Right lobe of liver (tissue), 6 donors: ENCODE measurements around the gene STC2. TPM values are rescaled to one million over a fixed set of nuclear protein-coding genes. Genes with fewer than 3 reads are reported as not detected.

ENCODE experiments used
- ATAC-seq, 4 donors: fragments of 200-7000 bp; cut with Tn5 transposase; one replicate each; pipeline ENCODE4 v1.9.1; 2020; ENCODE audit warnings: mild to moderate bottlenecking in 4 of 4, moderate library complexity in 4 of 4
- DNase-seq, 3 donors: peaks; one replicate each; pipeline ENCODE4 v3.0.0-alpha.2; 2020
- H3K27ac ChIP-seq, 3 donors: fragments of 200-600 bp; one replicate each; pipeline ENCODE4 v1.8.0; 2022
- H3K27me3 ChIP-seq, 2 donors: fragments of 200-600 bp; one replicate each; pipeline ENCODE4 v1.8.0; 2022
- H3K36me3 ChIP-seq, 4 donors: fragments of 200-600 bp; sonication (generic) in 1 of 4; one replicate each; pipeline versions ENCODE4 v1.5.1 to v1.8.0; 2017 to 2022; ENCODE audit warnings: control low read depth in 1 of 4
- H3K4me1 ChIP-seq, 4 donors: fragments of 200-600 bp; sonication (generic) in 1 of 4; one replicate each; pipeline versions ENCODE4 v1.5.1 to v1.8.0; 2017 to 2022; ENCODE audit warnings: control low read depth in 1 of 4
- H3K4me3 ChIP-seq, 3 donors: fragments of 200-600 bp; one replicate each; pipeline ENCODE4 v1.8.0; 2022
- H3K9me3 ChIP-seq, 4 donors: fragments of 200-600 bp; sonication (generic) in 1 of 4; one replicate each; pipeline versions ENCODE4 v1.5.1 to v1.8.0; 2017 to 2022; ENCODE audit warnings: control low read depth in 1 of 4
- POLR2A ChIP-seq: fragments of 450-650 bp; IDR thresholded peaks from one replicate; pipeline ENCODE4 v1.6.1; 2017; ENCODE audit warnings: antibody characterized with exemption, mild to moderate bottlenecking
- WGBS: methylation state at CpG from one replicate; pipeline ENCODE4 v1.1.6; 2018; ENCODE audit warnings: low coverage, low lambda C conversion rate; ENCODE audit not compliant: insufficient coverage; ENCODE audit errors: missing lambda C conversion rate; 5-methylcytosine and 5-hydroxymethylcytosine counted together
- intact Hi-C, 2 donors: fragments of 100-400 bp; cut with DNase I; formaldehyde crosslinking; loops; one replicate each; pipeline versions ENCODE4 v1.11.2 to v1.14.1; 2022
- total RNA-seq, 6 experiments: library from RNA; depleted of rRNA in 2 of 6; stranded (reverse); fragments of >200 nt in 2 of 6; fragmentation: NEBNext Ultra II Directional in 3 of 6; extraction: Animal tissue kit (Norgen Biotek cat#: 25700) in 3 of 6; gene quantifications; one replicate each; pipeline versions ENCODE4 v1.1.0 to v1.2.4, GENCODE V29; 2016 to 2023
- TF ChIP-seq, protein P1 (sequence below), 4 donors: fragments of 200-600 bp in 3 of 4; fragments of 450-650 bp in 1 of 4; IDR thresholded peaks; one replicate each; pipeline versions ENCODE4 v1.5.1 to v1.8.0; 2016 to 2022; ENCODE audit warnings: antibody characterized with exemption in 4 of 4, mild to moderate bottlenecking in 2 of 4
- donor health status: DM: no; HTN: yes; CAD: no.
- donor health status: DM: no; HTN: no; CAD: no.
- donor health status: DM: no; HTN: no; CAD: no.
- donor health status: DM: no; HTN: yes; CAD: no.
- donor health status: DM: no; HTN: yes; CAD: no.

STC2 gene
- total RNA-seq, 6 experiments from 2014 or later: 0.20 to 18.8 (median 3.4) TPM; not detected in 2

DNA sequence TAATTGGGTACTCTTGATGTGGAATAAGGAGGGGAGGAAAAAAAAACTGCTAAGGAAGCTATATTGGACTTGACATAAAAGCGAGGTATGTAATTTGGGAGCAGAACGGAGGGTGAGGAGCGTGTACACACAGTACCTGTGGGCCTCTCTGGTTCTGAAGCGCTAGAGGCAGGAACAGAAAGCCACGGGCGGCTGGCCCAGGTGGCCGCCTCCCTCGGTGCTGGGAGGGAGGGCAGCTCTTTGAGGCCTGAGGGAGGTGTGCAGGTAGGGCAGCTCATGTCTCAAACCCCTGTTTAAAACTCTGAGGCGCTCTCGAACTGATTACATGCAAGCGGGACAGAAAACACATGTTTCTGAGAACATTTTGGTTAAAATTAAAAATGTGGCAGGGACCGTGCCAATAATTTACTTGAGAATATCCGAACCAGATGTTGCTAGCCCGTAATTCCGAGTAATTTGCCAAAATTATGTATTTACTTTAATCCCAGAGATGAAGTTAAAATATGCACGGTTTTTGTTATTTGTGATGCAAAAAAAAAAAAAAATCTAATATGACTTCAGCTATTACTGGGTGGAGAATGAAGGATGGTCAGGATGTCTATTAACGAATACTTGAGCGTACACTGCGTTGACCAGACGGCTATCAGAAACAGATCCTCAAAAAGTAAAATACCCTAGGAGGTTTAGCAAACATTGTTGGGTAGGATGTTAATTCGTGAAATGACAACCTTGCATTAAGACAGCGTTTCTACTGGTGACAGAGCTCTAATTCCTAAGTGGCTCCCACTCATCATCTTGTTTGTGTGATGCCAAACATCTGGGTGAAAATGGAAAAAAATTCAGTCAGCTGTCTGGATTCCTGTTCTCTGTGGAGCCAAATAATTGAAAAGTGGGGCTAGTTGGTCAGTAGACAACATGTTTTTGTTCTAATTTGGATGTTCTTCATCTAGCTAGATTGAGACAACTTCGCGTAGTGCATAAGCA, 24.4 kb upstream of the STC2 start:
- TF ChIP-seq, protein P1, sequence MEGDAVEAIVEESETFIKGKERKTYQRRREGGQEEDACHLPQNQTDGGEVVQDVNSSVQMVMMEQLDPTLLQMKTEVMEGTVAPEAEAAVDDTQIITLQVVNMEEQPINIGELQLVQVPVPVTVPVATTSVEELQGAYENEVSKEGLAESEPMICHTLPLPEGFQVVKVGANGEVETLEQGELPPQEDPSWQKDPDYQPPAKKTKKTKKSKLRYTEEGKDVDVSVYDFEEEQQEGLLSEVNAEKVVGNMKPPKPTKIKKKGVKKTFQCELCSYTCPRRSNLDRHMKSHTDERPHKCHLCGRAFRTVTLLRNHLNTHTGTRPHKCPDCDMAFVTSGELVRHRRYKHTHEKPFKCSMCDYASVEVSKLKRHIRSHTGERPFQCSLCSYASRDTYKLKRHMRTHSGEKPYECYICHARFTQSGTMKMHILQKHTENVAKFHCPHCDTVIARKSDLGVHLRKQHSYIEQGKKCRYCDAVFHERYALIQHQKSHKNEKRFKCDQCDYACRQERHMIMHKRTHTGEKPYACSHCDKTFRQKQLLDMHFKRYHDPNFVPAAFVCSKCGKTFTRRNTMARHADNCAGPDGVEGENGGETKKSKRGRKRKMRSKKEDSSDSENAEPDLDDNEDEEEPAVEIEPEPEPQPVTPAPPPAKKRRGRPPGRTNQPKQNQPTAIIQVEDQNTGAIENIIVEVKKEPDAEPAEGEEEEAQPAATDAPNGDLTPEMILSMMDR (IDR thresholded peaks at IDR 0.05): no peak
- no peak for TF ChIP-seq POLR2A
- no peak for DNase-seq
- WGBS: 71% methylated on average over 21 of the region's 24 CpGs
- Histone ChIP-seq H3K27me3 (no peaks in the 10 kb centered on the region), H3K4me1 (no peaks in the 10 kb centered on the region), H3K36me3 (no peaks in the 10 kb centered on the region), H3K4me3 (no peak overlapping the region), H3K9me3 (no peaks in the 10 kb centered on the region), H3K27ac (no peak overlapping the region)
- ATAC-seq: no peak
- intact Hi-C loops: no loop called here

DNA sequence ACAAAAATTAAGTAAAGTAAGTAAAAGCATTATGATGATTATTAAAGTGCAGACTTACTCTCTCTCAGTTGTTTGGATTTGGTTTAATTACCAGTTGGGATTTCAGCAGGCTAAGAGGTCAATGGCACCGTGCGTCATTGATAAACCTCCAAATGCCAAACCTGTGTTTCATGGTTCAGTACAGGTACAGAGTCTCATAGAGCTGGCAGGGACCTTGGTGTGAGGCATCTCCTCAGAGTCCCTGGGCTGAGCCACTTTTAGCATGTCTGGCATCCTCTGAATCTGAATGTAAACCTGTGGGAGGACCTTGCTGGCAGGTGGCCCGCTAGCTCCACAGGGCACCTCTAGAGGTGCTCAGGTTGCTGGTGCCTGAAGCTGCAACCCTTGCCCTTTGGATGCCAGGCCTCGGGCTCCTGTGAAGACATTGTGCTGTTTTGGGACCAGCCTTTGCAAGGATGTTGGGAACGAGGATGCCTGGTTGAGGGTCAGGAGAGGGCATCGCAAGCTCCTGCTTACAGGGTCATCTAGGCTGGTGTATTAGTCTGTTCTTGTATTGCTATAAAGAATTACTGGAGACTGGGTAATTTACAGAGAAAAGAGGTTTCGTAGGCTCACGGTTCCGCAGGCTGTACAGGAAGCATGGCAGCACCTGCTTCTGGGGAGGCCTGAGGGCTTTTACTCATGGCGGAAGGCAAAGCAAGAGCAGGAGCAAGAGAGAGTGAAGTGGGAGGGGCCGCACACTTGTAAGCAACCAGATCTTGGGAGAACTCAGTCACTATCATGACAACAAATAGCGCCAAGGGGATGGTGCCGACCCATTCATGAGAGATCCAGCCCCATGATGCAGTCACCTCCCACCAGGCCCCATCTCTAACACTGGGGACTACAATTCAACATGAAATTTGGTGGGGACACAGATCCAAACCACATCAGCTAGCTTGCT, 14.9 kb upstream of the STC2 start:
- DNase-seq (peak in 1 of 3 donors; percentile 46), ATAC-seq (peak in 1 of 4 donors; percentile 90)
- intact Hi-C loops: no loop called here
- Histone ChIP-seq H3K9me3 (no peaks in the 10 kb centered on the region), H3K27ac (peak overlapping the region in 1 of 3 donors; percentile 48), H3K27me3 (no peaks in the 10 kb centered on the region), H3K4me3 (no peak overlapping the region), H3K4me1 (no peaks in the 10 kb centered on the region), H3K36me3 (no peaks in the 10 kb centered on the region)
- TF ChIP-seq POLR2A: no peak
- TF ChIP-seq, protein P1 (IDR thresholded peaks at IDR 0.05): no peak
- 77% methylated on average over 6 of the region's 13 CpGs for WGBS

DNA sequence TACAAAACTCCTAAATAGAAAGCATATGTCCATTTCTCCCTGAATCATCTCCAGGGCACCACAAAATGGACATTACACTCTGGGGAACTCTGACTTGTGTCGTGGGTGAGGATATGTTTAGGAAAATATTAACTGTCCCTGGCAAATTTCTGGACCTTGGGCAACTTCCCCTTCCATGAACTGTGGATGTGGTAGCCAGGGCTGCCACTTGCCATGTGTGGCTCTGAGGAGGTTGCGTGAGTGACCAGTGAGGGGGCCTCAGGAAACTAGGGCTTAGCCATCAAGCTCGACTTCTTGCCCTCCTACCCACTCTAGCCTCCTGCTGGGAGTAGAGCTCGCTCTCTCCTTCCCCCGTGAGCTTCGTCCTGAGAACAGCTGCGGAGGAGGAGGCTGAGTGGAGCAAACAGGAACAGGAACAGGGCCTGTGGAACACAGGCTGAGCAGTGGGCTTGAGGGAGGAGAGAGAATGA, 13.8 kb upstream of the STC2 start:
- WGBS: 47% methylated on average over 6 of the region's 7 CpGs
- H3K9me3 ChIP-seq: no peaks in the 10 kb centered on the region
- no peaks in the 10 kb centered on the region for H3K4me1 ChIP-seq
- DNase-seq: no peak
- H3K27ac ChIP-seq: peak overlapping the region in 1 of 3 donors; percentile 48
- ATAC-seq: peak in 2 of 4 donors; percentile 35 to 83
- no peaks in the 10 kb centered on the region for H3K36me3 ChIP-seq
- TF ChIP-seq, protein P1 (IDR thresholded peaks at IDR 0.05): no peak
- no peak for TF ChIP-seq POLR2A
- no peaks in the 10 kb centered on the region for H3K27me3 ChIP-seq
- intact Hi-C loops: no loop called here
- no peak overlapping the region for H3K4me3 ChIP-seq

DNA sequence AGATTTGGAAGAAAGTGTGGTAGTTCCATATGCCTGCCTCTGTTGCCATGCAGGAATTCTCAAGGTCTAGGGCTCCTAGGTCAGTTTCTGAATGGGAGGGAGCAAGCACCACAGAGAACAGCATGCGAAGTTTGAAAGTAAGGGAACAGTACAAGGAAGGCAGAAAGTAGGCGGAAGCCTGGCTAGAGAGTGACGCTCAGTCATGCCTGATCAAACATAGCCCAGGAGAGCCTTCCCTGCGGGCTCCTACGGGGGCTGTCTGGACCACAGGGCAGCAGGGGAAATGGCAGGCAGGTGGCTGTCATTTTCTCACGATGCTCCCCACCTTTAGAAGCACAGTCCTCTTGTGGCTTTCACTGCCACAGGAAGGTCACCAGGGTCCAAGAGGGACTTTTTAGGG, 12.8 kb upstream of the STC2 start:
- no peak for DNase-seq
- ATAC-seq: no peak
- no peaks in the 10 kb centered on the region for H3K9me3 ChIP-seq
- TF ChIP-seq POLR2A: no peak
- TF ChIP-seq, protein P1 (IDR thresholded peaks at IDR 0.05): no peak
- intact Hi-C loops: no loop called here
- H3K36me3 ChIP-seq: no peaks in the 10 kb centered on the region
- H3K4me1 ChIP-seq: no peaks in the 10 kb centered on the region
- H3K4me3 ChIP-seq: no peak overlapping the region
- H3K27me3 ChIP-seq: no peaks in the 10 kb centered on the region
- H3K27ac ChIP-seq: no peak overlapping the region
- 50% methylated on average over 4 of the region's 6 CpGs for WGBS
